GM23338 (cell line): ENCODE results near the gene MYOD1.

Experiments
- EZH2 ChIP-seq: fragments of 200-600 bp; sonication (generic); IDR thresholded peaks from one replicate; pipeline ENCODE4 v1.8.0; 2017; ENCODE audit warnings: antibody characterized with exemption, mild to moderate bottlenecking, low read depth; ENCODE audit not compliant: unreplicated experiment
- TF ChIP-seq, protein P1 (sequence below), 2 experiments: fragments of 200-600 bp in 1 of 2; sonication (generic) in 1 of 2; conservative IDR thresholded peaks; 2 replicates each; pipeline versions ENCODE4 v1.5.1 to v1.6.1; 2016 to 2017; ENCODE audit warnings: antibody characterized with exemption in 2 of 2, low read depth in 2 of 2, mild to moderate bottlenecking in 2 of 2, moderate library complexity in 1 of 2

DNA sequence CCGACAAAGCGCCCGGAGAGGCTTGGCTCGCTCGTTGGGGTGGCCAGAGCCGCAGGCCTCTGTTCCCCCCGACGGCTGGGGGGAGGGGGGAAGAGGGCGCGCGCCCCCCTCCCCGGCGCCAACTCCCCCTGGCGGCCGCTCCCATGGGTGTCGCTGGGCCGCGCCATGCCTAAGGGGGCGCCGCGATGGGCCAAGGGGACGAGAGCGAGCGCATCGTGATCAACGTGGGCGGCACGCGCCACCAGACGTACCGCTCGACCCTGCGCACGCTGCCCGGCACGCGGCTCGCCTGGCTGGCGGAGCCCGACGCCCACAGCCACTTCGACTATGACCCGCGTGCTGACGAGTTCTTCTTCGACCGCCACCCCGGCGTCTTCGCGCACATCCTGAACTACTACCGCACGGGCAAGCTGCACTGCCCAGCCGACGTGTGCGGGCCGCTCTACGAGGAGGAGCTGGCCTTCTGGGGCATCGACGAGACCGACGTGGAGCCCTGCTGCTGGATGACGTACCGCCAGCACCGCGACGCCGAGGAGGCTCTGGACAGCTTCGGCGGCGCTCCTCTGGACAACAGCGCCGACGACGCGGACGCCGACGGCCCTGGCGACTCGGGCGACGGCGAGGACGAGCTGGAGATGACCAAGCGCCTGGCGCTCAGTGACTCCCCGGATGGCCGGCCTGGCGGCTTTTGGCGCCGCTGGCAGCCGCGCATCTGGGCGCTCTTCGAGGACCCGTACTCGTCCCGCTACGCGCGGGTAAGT, 16.6 kb downstream of the MYOD1 start:
- TF ChIP-seq, protein P1, sequence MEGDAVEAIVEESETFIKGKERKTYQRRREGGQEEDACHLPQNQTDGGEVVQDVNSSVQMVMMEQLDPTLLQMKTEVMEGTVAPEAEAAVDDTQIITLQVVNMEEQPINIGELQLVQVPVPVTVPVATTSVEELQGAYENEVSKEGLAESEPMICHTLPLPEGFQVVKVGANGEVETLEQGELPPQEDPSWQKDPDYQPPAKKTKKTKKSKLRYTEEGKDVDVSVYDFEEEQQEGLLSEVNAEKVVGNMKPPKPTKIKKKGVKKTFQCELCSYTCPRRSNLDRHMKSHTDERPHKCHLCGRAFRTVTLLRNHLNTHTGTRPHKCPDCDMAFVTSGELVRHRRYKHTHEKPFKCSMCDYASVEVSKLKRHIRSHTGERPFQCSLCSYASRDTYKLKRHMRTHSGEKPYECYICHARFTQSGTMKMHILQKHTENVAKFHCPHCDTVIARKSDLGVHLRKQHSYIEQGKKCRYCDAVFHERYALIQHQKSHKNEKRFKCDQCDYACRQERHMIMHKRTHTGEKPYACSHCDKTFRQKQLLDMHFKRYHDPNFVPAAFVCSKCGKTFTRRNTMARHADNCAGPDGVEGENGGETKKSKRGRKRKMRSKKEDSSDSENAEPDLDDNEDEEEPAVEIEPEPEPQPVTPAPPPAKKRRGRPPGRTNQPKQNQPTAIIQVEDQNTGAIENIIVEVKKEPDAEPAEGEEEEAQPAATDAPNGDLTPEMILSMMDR (conservative IDR thresholded peaks at IDR 0.05; ENCODE audit: low read depth in 2 of 2) = peak; percentile 51 to 58
- no peak for TF ChIP-seq EZH2
